H1 (cell line): ENCODE data around the gene PCDHGB3. TPM values are rescaled to one million over a fixed set of nuclear protein-coding genes. Genes with fewer than 3 reads are reported as not detected.

Source experiments
- CBX8 ChIP-seq: fragments of 300-800, 300-1000 bp; sonication (generic); IDR thresholded peaks from 2 replicates; pipeline ENCODE4 v1.7.1; 2016; ENCODE audit warnings: low read depth, low read length, borderline replicate concordance
- POLR2A ChIP-seq, 2 experiments: IDR thresholded peaks; 1 replicate in 1 of 2; 2 replicates in 1 of 2; pipeline ENCODE4 v1.6.1; 2011; ENCODE audit warnings: low read depth in 2 of 2, low read length in 2 of 2, mild to moderate bottlenecking in 2 of 2; ENCODE audit errors: control extremely low read depth in 1 of 2
- polyA plus RNA-seq, 7 experiments: library from polyadenylated mRNA; depleted of rRNA in 3 of 7; stranded (reverse) in 5 of 7; unstranded in 2 of 7; fragments of >200 nt in 5 of 7; fragments of 200-250 nt in 2 of 7; gene quantifications; 1 replicate in 5 of 7; 2 replicates in 1 of 7; 4 replicates in 1 of 7; pipeline versions ENCODE4 v1.2.1 to v1.2.3, GENCODE V29; 2011 to 2013; ENCODE audit warnings: missing spikeins in 2 of 7, mixed read lengths in 2 of 7
- total RNA-seq: library from RNA; stranded (reverse); fragmentation: NEBNext Ultra II Directional; extraction: Animal tissue kit (Norgen Biotek cat#: 25700); gene quantifications from 2 replicates; pipeline ENCODE4 v1.2.1, GENCODE V29; 2021

Gene PCDHGB3
- total and polyA plus RNA-seq, 2 of the 8 experiments (the other 6 are each of a cell fraction or from before 2014, with no cell fraction given), result 1.6 to 1.9 TPM

- TF ChIP-seq POLR2A (IDR thresholded peaks at IDR 0.05; ENCODE audit: control extremely low read depth in 1 of 2, low read depth in 2 of 2, low read length in 2 of 2) (no peak), CBX8 (no peak)
These were observed 9.4 kb upstream of the PCDHGB3 start (continued) for GRCh38 chr5:141360685-141361084.
